ENCODE data around the gene CASTOR1.
A peak's percentile ranks its signal among the peaks of the same experiment; 100 is the strongest.
"Not testable (repeated sequence)": the region's sequence is repeated elsewhere in the genome, so short reads cannot be mapped to it uniquely, and the experiment has no call there.

CASTOR1 gene

GRCh38 chr22:30289141-30289979, at the start of gene CASTOR1:
TSS of gene CASTOR1 (minus strand) at chr22:30289505. CDS start at chr22:30289497, 8 bp downstream.
- peak within 1 kb of the TSS; percentile 75 for H3K4me3 ChIP-seq (ENCODE audit: low read length)
- DNase-seq (ENCODE audit: low read depth) = peak; percentile 99
- no peak for TF ChIP-seq CTCF (IDR thresholded peaks at IDR 0.05; ENCODE audit: insufficient read depth, low read depth, low read length, missing control alignments)

DNA sequence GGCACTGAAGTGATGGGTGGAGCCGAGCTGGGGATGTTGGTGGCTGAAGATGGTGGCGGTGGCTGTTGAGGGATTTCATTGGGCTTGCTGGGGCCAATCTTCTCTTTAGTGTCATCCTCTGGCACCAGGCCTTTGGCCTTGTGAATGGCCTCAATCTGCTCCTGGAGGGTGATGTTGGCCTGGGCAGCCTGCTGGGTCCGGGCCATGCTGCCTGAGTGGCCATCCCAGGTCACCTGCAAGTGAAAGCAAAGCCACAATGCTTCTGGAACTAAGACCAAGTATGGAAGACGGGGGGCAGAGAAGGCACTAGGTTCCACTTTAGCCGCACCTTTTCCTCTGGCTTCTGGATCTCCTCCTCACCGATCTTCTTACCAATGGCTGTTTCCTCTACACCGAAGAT, 49.5 kb upstream of the CASTOR1 start:
- DNase-seq (ENCODE audit: low read depth) = no peak
- TF ChIP-seq CTCF (IDR thresholded peaks at IDR 0.05; ENCODE audit: insufficient read depth, low read depth, low read length, missing control alignments) = no peak
- H3K4me3 ChIP-seq (ENCODE audit: low read length) = no peak overlapping the region

GRCh38 chr22:30338341-30338740, 49.0 kb upstream of the CASTOR1 start:
- not testable (repeated sequence) for DNase-seq (ENCODE audit: low read depth); H3K4me3 ChIP-seq (ENCODE audit: low read length)

- H3K4me3 ChIP-seq (ENCODE audit: low read length) = no peak overlapping the region
- no peak for DNase-seq (ENCODE audit: low read depth)
- TF ChIP-seq CTCF (IDR thresholded peaks at IDR 0.05; ENCODE audit: insufficient read depth, low read depth, low read length, missing control alignments) = no peak
Observed at GRCh38 chr22:30337461-30337778, 48.1 kb upstream of the CASTOR1 start.

GRCh38 chr22:30336752-30337460, 47.6 kb upstream of the CASTOR1 start:
- no peak for DNase-seq (ENCODE audit: low read depth)
- no peak overlapping the region for H3K4me3 ChIP-seq (ENCODE audit: low read length)
- no peak for TF ChIP-seq CTCF (IDR thresholded peaks at IDR 0.05; ENCODE audit: insufficient read depth, low read depth, low read length, missing control alignments)

- no peak overlapping the region for H3K4me3 ChIP-seq (ENCODE audit: low read length)
- TF ChIP-seq CTCF (IDR thresholded peaks at IDR 0.05; ENCODE audit: insufficient read depth, low read depth, low read length, missing control alignments) = no peak
- no peak for DNase-seq (ENCODE audit: low read depth)
Observed at GRCh38 chr22:30335236-30335635, 45.9 kb upstream of the CASTOR1 start.

DNA sequence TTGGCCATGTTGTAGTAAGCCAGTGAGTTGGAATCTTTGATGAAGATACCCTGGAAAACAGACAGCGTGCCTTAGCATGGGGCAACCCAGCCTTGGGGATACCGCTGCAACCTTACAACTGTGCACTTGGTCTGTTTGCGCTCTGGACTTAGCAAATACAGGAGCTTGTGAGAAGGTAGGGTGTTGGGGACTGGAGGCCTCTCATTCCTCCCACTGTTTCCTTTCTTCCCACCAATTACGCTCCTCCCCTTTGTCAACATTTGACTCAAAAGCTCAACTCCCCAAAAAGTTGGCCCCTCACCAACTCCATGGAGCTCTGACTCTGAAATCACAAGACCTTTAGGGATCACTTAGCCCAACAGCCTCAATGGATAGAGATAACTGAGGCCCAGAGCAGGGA, 45.3 kb upstream of the CASTOR1 start:
- no peak for DNase-seq (ENCODE audit: low read depth)
- TF ChIP-seq CTCF (IDR thresholded peaks at IDR 0.05; ENCODE audit: insufficient read depth, low read depth, low read length, missing control alignments) = no peak

More for the DNA sequence above, 45.3 kb upstream of the CASTOR1 start:
- H3K4me3 ChIP-seq (ENCODE audit: low read length) = no peak overlapping the region

All from epithelial cell of esophagus (primary cell).